ENCODE data around the gene ARSB.
A peak's percentile ranks its signal among the peaks of the same experiment; 100 is the strongest.

ARSB gene

DNA sequence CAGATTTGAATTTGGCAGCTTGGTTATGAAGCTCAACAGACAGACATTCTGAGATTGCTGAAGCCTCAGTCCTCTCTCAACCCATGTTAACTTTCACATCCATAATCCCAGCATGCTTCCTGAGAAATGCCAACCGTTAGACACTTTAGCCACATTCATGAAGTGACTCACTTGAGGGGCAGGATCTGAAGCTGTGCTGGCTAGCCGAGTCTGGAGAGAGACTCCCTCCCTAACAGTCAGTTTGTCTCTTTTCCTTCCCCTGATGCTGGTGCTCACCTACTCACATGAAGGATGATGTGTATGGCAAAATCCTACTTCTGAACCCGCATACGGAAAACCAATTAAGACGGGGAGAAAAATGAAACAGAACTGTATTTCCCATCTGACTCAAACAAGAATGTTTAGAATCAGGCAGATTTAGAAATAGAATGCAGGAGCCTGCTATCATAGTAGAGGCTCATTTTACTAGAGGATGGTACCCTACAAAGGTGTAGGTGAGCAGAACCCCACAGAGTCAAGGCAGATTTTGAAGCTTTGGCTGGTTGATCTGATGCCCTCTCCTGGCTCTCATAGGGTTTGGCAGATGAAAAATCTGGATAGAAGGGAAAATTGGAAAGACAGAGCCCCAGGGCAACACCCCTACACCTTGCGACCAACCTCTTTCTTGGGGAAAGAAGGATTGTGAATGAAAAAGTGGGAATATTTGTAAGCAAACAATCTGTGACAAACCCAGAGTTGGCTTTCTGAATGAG, 185.7 kb downstream of the ARSB start:
- DNase-seq = peak; percentile 57

DNA sequence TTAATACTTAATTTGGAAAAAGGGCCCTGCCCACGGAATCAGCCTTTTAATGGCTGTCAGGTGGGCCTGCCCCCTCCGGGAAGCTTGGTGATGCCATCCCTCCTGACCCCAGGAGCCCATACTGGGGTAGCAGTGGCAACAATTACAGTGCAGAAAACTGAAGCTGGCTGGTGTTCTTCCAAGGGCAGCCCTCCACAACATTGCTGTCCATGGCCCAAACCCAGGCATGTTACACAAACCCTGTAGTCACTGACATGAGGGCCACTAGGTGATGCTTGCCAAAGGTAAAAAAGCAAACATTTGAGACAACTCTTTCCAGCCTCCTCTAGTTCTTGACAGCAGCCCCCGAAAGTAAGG, 186.5 kb downstream of the ARSB start:
- no peak for DNase-seq

DNA sequence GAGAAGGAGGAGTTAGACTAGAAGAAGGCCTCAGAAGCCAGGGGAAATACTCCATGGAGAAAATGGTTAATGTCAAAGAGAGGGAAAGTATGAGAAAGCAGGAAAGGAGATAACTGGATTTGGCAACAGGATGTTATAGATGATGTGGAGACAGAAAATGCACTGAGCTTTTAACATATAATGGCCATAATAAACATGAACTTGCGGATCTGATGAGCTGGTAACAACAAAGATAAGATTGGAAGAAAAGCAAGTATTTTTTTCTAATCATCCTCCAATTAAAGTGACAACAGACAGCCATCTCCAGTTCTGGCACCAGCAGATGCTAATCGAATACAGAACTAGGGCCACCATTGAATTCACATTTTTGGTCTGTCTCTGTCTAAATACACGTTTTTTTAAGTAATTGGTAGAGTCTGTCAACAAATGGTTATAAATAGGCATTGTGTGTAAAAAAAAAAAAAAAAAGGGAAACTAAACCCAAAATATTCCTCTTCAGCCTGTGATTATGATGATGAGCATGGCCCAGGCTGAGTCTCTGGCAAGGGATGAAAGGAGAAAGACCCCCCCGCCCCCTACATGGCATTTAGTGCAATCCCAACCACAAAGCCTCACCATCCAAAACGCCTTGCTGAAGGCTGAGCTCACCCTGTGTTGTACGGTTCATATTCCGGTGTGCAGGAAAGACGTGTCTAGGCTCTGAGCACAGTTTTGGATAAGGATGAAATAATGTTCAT, 187.0 kb downstream of the ARSB start:
- peak; percentile 26 for DNase-seq

DNA sequence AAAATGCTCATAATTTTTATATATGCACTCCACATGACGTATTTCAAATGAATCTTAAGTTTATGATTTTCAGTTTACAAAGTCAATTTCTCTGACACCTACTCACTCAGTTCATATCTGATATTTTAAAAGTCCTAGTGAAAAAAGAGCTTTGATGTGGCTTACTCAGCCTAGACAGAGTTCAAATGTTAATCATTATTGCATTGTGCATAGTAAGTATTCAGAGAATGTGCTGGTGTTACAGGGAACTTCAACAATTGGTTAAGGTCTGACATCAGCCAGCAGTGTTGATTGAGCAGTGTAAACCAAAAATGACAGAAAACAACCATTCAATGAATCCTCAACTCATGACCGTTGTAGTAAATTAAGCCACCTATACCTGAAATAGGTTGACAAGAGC, 189.4 kb downstream of the ARSB start:
- DNase-seq = peak; percentile 15

GRCh38 chr5:78794693-78795215, 190.4 kb downstream of the ARSB start:
- no peak for DNase-seq

DNA sequence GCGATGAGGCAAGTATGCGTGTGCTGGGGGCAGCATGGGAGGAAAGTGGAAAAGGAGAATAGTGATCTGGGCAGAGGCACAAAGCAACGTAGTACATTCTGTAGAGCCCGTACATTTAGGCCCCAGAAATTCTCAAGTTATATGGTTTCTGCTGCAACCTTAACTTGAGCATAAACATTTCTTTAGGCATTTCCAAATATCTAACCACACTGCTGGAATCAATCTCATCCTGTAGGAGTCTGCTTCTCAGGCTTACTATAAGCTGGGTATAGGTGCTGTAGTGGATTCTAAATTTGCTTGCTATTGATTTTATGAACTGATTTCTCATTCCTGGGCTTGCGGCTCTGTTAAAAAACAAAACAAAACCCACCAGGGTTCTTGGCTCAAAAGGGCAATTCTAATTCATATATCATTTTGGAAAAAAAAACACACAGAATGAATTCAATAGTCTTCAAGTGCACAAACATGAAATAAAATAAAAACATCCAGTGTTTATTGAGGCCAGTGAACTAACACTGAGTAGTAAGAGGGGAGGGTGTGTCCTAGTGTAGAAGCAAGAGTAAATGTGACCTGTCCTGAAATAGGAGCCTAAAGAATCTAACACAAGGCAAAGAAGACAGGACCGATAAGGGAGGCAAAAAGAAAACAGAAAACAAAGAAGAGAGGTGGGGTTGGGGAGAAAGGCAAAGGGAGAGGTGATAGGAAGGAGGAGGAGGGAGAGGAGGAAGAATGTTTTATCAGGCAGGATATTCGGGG, 191.0 kb downstream of the ARSB start:
- no peak for DNase-seq

- DNase-seq = no peak
Observed at GRCh38 chr5:78792345-78793055, 192.6 kb downstream of the ARSB start.

GRCh38 chr5:78791501-78792100, 193.5 kb downstream of the ARSB start:
- DNase-seq = no peak

DNA sequence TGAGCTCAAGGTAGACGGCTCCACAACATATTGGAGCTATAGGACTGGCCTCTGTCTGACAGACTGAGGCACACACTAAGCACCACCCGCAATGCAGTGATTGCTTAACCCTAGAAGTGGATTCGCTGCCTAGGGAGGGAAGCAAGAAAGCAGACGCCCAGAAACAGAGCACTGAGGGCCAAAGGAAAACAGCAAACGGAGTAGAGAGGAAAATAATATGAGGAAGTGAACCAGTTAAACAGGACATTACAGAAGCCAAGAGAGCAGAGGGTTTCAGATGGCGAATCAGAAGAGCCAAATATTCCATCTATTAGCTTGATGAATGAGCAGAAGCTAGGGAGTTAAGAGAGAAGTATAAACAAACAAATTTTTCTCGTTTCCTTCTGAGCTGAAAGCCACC, 197.3 kb downstream of the ARSB start:
- no peak for DNase-seq

GRCh38 chr5:78785454-78785853, 199.7 kb downstream of the ARSB start:
- DNase-seq = no peak

- DNase-seq = no peak
Observed at GRCh38 chr5:78783434-78784130, 201.5 kb downstream of the ARSB start.

GRCh38 chr5:78782728-78783127, 202.4 kb downstream of the ARSB start:
- DNase-seq = no peak

DNA sequence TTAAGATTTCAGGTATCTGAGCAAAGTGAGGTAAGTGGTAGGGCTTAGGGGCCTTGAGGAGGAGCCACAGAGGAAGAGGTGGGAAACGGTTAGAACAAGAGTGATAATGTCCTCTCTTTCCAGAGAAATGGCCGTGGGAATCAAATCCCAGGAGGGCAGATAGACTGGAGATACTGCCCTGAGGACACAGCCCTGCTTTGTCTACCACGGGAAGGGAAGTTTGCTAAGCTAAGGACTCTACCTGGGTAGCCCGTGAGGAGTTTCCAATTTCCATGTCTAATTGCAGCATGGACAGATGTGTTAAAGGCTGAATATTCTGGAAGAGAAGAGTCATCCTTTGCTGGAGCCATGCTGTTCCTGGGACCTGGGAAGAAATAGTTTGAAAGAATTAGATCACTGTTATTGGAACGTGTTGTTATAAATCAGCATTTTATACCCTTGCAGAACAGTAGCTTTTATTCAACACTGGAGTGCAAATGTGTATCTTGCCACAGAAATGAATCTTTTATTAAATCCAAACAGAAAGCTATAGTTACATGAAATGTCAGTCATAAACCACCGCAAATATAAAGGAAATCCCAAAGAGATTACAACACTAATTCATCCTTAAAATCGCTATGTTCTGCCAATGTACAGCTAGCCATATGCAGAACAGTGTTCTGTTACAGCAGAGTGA, 203.4 kb downstream of the ARSB start:
- no peak for DNase-seq

- peak; percentile 52 for DNase-seq
Observed at GRCh38 chr5:78779771-78780616, 205.1 kb downstream of the ARSB start.

DNA sequence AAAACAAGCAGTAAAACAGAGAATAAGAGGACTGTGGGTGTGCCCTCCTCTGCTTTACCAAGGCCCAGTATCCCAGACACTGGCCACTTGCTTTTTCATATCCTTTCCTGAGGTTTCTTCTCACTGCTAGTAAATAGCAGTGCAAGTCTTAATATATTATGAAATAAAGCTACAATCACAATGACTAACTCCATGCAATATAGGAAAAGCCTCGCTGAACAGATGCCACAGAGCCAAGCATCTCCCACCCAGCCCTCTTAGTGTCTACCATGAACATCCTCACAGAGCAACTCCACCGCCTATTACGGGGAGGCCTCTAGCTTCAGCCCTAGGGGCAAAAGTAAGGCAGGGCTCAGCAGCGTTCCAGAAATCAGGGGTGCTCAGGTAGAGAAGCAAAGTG, 205.8 kb downstream of the ARSB start:
- peak; percentile 1 for DNase-seq

- peak; percentile 5 for DNase-seq
Observed at GRCh38 chr5:78778538-78778937, 206.6 kb downstream of the ARSB start.

GRCh38 chr5:78777901-78778300, 207.2 kb downstream of the ARSB start:
- DNase-seq = no peak

- peak; percentile 10 for DNase-seq
Observed at GRCh38 chr5:78776637-78777036, 208.5 kb downstream of the ARSB start.

- no peak for DNase-seq
Observed at GRCh38 chr5:78773655-78774054, 211.5 kb downstream of the ARSB start.

Measured in NCI-H226 (cell line).